K562 (cell line): ENCODE results near the gene MBD3. TPM values are rescaled to one million over a fixed set of nuclear protein-coding genes. Genes with fewer than 3 reads are reported as not detected.
A peak's percentile ranks its signal among the peaks of the same experiment; 100 is the strongest.

ENCODE experiments used
- ARNT ChIP-seq, 2 experiments: fragments of 450-650 bp; IDR thresholded peaks; 2 replicates each; pipeline ENCODE4 v1.6.1; 2016; ENCODE audit warnings: mild to moderate bottlenecking in 1 of 2
- CBX2 ChIP-seq: fragments of 200-600 bp; sonication (generic); IDR thresholded peaks from one replicate; pipeline ENCODE4 v1.6.1; 2012; ENCODE audit warnings: mild to moderate bottlenecking, low read length, inconsistent platforms; ENCODE audit not compliant: insufficient read depth, poor library complexity, severe bottlenecking
- CTBP1 ChIP-seq: fragments of 450-650 bp; IDR thresholded peaks from 2 replicates; pipeline ENCODE4 v1.6.1; 2016; ENCODE audit warnings: borderline replicate concordance
- DIDO1 ChIP-seq: fragments of 450-650 bp; IDR thresholded peaks from 2 replicates; pipeline ENCODE4 v1.6.1; 2016; ENCODE audit warnings: low read depth, missing biosample characterization, missing genetic modification characterization
- ELF1 ChIP-seq: fragments of 200-800 bp; sonication (Bioruptor generic); IDR thresholded peaks from 2 replicates; pipeline ENCODE4 v1.6.1; 2016; ENCODE audit warnings: missing genetic modification characterization, missing compliant biosample characterization
- HNRNPK ChIP-seq: fragments of 200-400 bp; formaldehyde crosslinking; IDR thresholded peaks from one replicate; pipeline ENCODE4 v1.6.1; 2018; ENCODE audit warnings: mild to moderate bottlenecking, low read depth, low read length; ENCODE audit not compliant: poor library complexity, severe bottlenecking
- NFIC ChIP-seq: fragments of 450-650 bp; IDR thresholded peaks from 2 replicates; pipeline ENCODE4 v1.6.1; 2017; ENCODE audit warnings: mild to moderate bottlenecking, inconsistent platforms
- POLR2G ChIP-seq: fragments of 200-400 bp; formaldehyde crosslinking; IDR thresholded peaks from 2 replicates; pipeline ENCODE4 v1.6.1; 2017; ENCODE audit warnings: low read depth, mild to moderate bottlenecking, antibody characterized with exemption, low read length, moderate library complexity
- RCOR1 ChIP-seq, 2 experiments: IDR thresholded peaks; 2 replicates each; pipeline ENCODE4 v1.6.1; 2012; ENCODE audit warnings: low read depth in 2 of 2, low read length in 2 of 2, borderline replicate concordance in 1 of 2, improper control_type of control experiment in 1 of 2
- SAP30 ChIP-seq: fragments of 200-600 bp; sonication (generic); IDR thresholded peaks from 2 replicates; pipeline ENCODE4 v1.6.1; 2012; ENCODE audit warnings: borderline replicate concordance, low read depth, mild to moderate bottlenecking, moderate library complexity, low read length, control low read depth, inconsistent platforms; ENCODE audit not compliant: insufficient read depth, poor library complexity, severe bottlenecking
- SMARCB1 ChIP-seq: IDR thresholded peaks from 2 replicates; pipeline ENCODE4 v1.6.1; 2011; ENCODE audit warnings: improper control_type of control experiment, low read depth; ENCODE audit not compliant: insufficient read length
- YBX1 ChIP-seq: fragments of 450-650 bp; IDR thresholded peaks from 2 replicates; pipeline ENCODE4 v1.7.1; 2016; ENCODE audit warnings: mild to moderate bottlenecking
- ZNF121 ChIP-seq: sonication (generic); formaldehyde crosslinking; conservative IDR thresholded peaks from 2 replicates; pipeline ENCODE4 v1.8.0; 2022; ENCODE audit warnings: missing genetic modification reagents
- ZNF253 ChIP-seq: fragments of 250-450 bp; sonication (Bioruptor Pico); conservative IDR thresholded peaks from 2 replicates; pipeline ENCODE4 v1.6.1; 2021; ENCODE audit warnings: mild to moderate bottlenecking
- polyA plus RNA-seq, 8 experiments: library from polyadenylated mRNA; depleted of rRNA in 4 of 8; stranded (reverse) in 5 of 8; unstranded in 3 of 8; fragments of >200 nt; fragmentation: Nextera tagmentation in 2 of 8; fragmentation: Illumina TruSeq in 1 of 8; extraction: Ambion mirVana in 2 of 8; extraction: Trizol in 1 of 8; gene quantifications; 2 replicates each; pipeline versions ENCODE4 v1.2.1 to v1.2.3, GENCODE V29; 2011 to 2014; ENCODE audit warnings: inconsistent platforms in 1 of 8, missing spikeins in 1 of 8
- total RNA-seq, 7 experiments: library from RNA; depleted of rRNA in 6 of 7; stranded (reverse); fragments of >200 nt in 6 of 7; fragmentation: Illumina TruSeq in 2 of 7; extraction: Trizol in 2 of 7; gene quantifications; 2 replicates each; pipeline versions ENCODE4 v1.2.1 to v1.2.3, GENCODE V29; 2011 to 2021; ENCODE audit warnings: low replicate concordance in 1 of 7
- TF ChIP-seq, protein P1 (sequence below): fragments of 450-650 bp; formaldehyde crosslinking; IDR thresholded peaks from 2 replicates; pipeline ENCODE4 v1.4.0; 2020; ENCODE audit warnings: mild to moderate bottlenecking, moderate library complexity
- TF ChIP-seq, protein P2 (sequence below): fragments of 250-450 bp; sonication (Bioruptor Pico); IDR thresholded peaks from 2 replicates; pipeline ENCODE4 v1.8.0; 2022; ENCODE audit warnings: inconsistent platforms, mild to moderate bottlenecking, moderate library complexity, borderline replicate concordance
- TF ChIP-seq, protein P3 (sequence below): sonication (generic); formaldehyde crosslinking; IDR thresholded peaks from 2 replicates; pipeline ENCODE4 v1.8.0; 2023; ENCODE audit warnings: missing genetic modification reagents, mild to moderate bottlenecking, borderline replicate concordance
- TF ChIP-seq, protein P4 (sequence below), 2 experiments: IDR thresholded peaks; 2 replicates each; pipeline ENCODE4 v1.6.1; 2011; ENCODE audit warnings: borderline replicate concordance in 1 of 2, control low read depth in 1 of 2, low read depth in 1 of 2, low read length in 1 of 2, mild to moderate bottlenecking in 1 of 2, mixed read lengths in 1 of 2, moderate library complexity in 1 of 2; ENCODE audit not compliant: insufficient read depth in 1 of 2, insufficient read length in 1 of 2, poor library complexity in 1 of 2, severe bottlenecking in 1 of 2; ENCODE audit errors: extremely low read depth in 1 of 2

MBD3 gene
- total and polyA plus RNA-seq, 9 of the 15 experiments (the other 6 are each of a cell fraction or from before 2014, with no cell fraction given): 0.24 to 137 (median 30.9) TPM

DNA sequence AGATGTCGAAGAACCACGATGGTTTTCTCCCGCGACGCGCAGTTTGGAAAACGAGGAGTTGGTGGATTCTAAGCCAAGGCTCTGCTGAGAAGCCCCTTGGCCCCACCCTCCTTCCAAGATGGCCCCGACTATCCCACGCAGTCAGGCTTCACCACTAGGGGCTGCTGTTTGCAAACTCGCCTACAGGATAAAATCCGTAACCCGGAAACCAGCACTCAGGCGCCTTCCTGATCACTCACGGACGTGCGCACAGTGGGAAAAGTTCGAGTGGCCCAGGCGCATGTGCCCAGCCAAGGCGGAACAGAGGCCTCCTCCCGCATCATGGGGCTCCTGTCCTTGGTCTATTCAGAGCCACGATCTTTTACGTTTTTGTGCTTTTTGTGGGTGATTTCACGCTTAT is 31.8 kb upstream of the MBD3 start (continued):
- TF ChIP-seq, protein P1, sequence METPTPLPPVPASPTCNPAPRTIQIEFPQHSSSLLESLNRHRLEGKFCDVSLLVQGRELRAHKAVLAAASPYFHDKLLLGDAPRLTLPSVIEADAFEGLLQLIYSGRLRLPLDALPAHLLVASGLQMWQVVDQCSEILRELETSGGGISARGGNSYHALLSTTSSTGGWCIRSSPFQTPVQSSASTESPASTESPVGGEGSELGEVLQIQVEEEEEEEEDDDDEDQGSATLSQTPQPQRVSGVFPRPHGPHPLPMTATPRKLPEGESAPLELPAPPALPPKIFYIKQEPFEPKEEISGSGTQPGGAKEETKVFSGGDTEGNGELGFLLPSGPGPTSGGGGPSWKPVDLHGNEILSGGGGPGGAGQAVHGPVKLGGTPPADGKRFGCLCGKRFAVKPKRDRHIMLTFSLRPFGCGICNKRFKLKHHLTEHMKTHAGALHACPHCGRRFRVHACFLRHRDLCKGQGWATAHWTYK (CRISPR knock-in tag): no peak
- TF ChIP-seq NFIC (peak; percentile 32; the same call in 1 of the 2 replicates), HNRNPK (no peak), ELF1 (tag) (peak; percentile 87), ZNF121 (CRISPR knock-in tag) (no peak), SAP30 (no peak), SMARCB1 (no peak), POLR2G (0 out of 2 replicates have a peak, but pooled peaks have one; percentile 2), CBX2 (no peak), RCOR1 (IDR thresholded peaks at IDR 0.05; ENCODE audit: borderline replicate concordance in 1 of 2, low read depth in 2 of 2, low read length in 2 of 2) (peak in 1 of 2 experiments; percentile 78; a peak in 2 of 4 replicates), YBX1 (no peak), DIDO1 (tag) (no peak), ARNT (IDR thresholded peaks at IDR 0.05) (peak in 1 of 2 experiments; percentile 23; a peak in 1 of 4 replicates), CTBP1 (peak; percentile 20; the same call in 1 of the 2 replicates), ZNF253 (CRISPR knock-in tag) (no peak)
- TF ChIP-seq, protein P2, sequence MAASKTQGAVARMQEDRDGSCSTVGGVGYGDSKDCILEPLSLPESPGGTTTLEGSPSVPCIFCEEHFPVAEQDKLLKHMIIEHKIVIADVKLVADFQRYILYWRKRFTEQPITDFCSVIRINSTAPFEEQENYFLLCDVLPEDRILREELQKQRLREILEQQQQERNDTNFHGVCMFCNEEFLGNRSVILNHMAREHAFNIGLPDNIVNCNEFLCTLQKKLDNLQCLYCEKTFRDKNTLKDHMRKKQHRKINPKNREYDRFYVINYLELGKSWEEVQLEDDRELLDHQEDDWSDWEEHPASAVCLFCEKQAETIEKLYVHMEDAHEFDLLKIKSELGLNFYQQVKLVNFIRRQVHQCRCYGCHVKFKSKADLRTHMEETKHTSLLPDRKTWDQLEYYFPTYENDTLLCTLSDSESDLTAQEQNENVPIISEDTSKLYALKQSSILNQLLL (CRISPR knock-in tag): no peak
- TF ChIP-seq, protein P3, sequence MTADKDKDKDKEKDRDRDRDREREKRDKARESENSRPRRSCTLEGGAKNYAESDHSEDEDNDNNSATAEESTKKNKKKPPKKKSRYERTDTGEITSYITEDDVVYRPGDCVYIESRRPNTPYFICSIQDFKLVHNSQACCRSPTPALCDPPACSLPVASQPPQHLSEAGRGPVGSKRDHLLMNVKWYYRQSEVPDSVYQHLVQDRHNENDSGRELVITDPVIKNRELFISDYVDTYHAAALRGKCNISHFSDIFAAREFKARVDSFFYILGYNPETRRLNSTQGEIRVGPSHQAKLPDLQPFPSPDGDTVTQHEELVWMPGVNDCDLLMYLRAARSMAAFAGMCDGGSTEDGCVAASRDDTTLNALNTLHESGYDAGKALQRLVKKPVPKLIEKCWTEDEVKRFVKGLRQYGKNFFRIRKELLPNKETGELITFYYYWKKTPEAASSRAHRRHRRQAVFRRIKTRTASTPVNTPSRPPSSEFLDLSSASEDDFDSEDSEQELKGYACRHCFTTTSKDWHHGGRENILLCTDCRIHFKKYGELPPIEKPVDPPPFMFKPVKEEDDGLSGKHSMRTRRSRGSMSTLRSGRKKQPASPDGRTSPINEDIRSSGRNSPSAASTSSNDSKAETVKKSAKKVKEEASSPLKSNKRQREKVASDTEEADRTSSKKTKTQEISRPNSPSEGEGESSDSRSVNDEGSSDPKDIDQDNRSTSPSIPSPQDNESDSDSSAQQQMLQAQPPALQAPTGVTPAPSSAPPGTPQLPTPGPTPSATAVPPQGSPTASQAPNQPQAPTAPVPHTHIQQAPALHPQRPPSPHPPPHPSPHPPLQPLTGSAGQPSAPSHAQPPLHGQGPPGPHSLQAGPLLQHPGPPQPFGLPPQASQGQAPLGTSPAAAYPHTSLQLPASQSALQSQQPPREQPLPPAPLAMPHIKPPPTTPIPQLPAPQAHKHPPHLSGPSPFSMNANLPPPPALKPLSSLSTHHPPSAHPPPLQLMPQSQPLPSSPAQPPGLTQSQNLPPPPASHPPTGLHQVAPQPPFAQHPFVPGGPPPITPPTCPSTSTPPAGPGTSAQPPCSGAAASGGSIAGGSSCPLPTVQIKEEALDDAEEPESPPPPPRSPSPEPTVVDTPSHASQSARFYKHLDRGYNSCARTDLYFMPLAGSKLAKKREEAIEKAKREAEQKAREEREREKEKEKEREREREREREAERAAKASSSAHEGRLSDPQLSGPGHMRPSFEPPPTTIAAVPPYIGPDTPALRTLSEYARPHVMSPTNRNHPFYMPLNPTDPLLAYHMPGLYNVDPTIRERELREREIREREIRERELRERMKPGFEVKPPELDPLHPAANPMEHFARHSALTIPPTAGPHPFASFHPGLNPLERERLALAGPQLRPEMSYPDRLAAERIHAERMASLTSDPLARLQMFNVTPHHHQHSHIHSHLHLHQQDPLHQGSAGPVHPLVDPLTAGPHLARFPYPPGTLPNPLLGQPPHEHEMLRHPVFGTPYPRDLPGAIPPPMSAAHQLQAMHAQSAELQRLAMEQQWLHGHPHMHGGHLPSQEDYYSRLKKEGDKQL (CRISPR knock-in tag): no peak
- TF ChIP-seq, protein P4, sequence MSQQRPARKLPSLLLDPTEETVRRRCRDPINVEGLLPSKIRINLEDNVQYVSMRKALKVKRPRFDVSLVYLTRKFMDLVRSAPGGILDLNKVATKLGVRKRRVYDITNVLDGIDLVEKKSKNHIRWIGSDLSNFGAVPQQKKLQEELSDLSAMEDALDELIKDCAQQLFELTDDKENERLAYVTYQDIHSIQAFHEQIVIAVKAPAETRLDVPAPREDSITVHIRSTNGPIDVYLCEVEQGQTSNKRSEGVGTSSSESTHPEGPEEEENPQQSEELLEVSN (IDR thresholded peaks at IDR 0.05; ENCODE audit: borderline replicate concordance in 1 of 2, extremely low read depth in 1 of 2, insufficient read depth in 1 of 2, insufficient read length in 1 of 2, low read depth in 1 of 2, low read length in 1 of 2, poor library complexity in 1 of 2, severe bottlenecking in 1 of 2): peak in 1 of 2 experiments; percentile 46
